Mucosa of gallbladder (tissue), 1 donor: Measurements from ENCODE around the gene RETN. TPM values are rescaled to one million over a fixed set of nuclear protein-coding genes. Genes with fewer than 3 reads are reported as not detected.
A peak's percentile ranks its signal among the peaks of the same experiment; 100 is the strongest.

Experiments used
- DNase-seq: peaks from one replicate; pipeline ENCODE4 v3.0.0-alpha.2; 2020; ENCODE audit warnings: low spot score
- total RNA-seq: library from RNA; stranded (reverse); gene quantifications from one replicate; pipeline ENCODE4 v1.2.1, GENCODE V29; 2021
- donor health status: DM: no; HTN: no; CAD: no.

The RETN gene
- total RNA-seq, 1 donor from 2014 or later, result not detected

DNA sequence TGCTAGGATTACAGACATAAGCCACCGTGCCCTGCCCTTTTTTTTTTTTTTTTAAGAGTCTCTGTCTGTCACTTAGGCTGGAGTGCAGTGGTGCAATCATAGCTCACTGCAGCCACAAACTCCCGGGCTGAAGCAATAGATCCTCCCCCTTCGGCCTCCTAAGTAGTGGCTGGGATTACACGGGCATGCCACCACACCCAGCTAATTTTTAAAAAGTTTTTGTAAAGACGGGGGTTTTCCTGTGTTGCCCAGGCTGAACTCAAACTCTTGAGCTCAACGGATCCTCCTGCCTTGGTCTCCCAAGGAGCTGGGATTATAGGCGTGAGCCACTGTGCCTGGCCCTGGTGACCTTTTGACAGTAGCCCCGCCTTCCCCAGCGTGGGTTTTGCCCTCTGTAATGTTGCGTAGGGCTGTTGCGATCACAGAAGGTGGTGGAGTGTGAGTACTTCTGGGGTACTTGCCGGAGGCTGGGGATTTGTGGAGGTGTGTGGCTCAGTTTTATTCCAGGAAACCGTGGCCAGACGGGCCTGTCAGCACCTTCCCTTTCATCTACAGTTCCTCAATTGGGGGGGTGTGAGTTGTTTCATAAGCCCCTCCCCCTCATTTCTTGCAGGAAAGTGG lies 11.6 kb upstream of the RETN start:
- DNase-seq, result no peak

DNA sequence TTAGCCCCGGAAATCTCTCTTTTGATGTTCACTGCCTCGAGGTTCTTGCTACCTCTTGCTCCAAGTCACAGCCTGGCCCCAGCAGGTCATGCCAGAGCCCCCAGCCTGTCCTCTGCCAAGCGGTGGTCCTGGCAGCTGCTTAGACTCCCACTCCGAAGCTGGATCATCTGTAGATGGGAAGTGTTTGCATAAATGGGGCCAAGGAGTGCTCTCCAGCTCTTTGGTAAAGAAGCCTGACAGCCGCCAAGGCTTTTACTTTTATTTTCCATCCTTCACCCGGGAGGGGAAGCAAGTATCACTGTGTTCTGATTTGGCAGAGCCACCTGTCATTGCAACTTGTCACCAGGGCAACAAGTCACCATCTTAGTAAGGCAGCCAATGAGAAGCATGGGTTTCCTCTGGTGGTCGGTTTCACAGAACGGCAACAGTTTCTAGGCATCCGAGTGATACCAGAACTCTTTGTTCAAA lies 10.6 kb upstream of the RETN start:
- DNase-seq, result no peak

DNA sequence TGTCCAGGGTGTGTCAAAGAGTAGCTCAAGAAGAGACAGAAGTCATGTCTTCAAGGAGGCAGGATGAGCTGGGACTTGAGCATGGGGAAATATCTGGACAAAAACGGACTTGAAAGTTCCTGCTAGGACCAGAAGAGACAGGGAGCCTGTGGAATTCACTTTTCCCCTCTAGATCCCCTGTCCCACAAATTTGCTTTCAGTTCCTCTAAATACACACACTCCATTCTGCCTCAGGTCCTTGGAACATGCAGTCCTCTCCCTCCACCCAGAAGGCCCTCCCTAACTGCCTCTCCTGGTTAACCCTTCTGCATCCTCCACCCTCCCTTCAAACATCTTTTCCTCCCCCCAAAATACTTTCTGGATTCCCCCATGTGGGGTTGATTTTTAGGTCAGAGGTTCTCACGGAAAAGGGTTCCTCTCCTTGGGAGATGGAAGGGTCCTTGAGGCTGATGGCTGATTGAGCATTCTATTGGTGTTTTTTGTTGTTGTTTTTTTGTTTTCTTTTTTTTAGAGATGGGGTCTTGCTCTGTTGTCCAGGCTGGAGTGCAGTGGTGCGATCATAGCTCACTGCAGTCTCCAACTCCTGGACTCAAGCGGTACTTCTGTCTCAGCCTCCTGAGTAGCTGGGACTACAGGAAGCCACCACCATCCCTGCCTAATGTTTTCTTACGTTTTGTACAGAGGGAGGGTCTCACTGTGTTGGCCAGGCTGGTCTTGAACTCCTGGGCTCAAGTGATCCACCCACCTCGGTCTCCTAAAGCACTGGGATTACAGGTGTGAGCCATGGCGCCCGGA lies 6.9 kb upstream of the RETN start:
- no peak for DNase-seq

DNA sequence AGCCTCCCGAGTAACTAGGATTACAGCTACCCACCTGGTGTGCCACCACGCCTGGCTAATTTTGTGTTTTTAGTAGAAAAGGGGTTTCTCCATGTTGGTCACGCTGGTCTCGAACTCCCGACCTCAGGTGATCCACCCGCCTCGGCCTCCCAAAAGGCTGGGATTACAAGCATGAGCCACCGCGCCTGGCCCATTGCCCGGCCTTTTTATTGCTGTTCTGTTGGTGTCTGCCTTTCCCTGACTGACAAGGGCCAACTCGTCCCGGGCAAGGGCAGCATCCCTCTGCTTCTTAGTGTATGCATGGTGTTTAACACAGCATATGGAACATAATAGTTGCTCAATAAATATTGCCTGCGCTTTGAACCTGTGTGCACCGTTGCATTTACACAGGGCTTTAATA lies 6.2 kb upstream of the RETN start:
- DNase-seq, result no peak

DNA sequence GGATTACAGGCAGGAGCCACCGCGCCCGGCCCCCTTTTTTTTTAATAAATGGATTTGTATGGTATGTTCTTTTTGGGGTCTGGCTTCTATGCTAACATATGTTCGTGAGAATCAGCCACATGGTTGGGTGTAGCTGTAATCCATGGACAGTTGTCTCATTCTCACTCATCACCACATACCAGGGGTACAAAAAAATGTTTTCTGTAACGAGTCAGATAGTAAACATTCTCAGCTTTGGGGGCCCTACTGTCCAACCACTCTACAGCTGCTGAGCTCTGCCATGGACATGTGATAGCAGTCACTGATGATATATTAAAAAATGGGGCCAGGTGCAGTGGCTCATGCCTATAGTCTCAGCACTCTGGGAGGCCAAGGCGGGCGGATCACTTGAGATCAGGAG lies 5.1 kb upstream of the RETN start:
- DNase-seq, result no peak

DNA sequence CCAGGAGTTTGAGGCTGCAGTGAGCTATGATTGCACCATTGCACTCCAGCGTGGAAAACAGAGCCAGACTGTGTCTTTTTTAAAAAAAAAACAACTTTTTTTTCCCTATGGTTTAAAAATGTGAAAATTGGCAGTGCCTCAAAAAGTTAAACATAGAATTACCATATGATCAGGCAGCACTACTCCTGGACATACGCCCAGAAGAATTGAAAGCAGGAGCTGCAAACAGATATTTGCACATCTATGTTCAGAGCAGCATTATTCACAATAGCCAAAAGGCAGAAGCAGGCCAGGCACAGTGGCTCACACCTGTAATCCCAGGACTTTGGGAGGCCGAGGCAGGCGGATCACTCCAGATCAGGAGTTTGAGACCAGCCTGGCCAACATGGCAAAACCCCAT lies 3.8 kb upstream of the RETN start:
- no peak for DNase-seq

DNA sequence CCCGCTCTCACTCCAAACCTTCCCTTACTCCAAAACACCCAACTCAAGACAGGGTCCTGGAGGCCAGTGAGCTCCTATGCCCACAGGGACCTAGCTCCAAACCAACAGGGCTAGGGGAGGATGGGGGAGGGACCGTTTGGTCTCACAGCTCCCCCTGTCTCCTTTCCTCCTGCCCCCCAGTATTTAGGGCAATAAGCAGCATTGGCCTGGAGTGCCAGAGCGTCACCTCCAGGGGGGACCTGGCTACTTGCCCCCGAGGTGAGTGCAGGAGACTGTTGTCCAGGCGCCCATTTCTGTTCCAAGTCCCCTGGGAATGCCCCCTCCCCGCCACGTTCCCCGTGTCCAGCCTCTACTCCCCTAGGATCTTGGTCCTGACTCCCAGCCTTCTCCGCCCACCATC lies 792 bp downstream of the RETN start:
- DNase-seq, result no peak

DNA sequence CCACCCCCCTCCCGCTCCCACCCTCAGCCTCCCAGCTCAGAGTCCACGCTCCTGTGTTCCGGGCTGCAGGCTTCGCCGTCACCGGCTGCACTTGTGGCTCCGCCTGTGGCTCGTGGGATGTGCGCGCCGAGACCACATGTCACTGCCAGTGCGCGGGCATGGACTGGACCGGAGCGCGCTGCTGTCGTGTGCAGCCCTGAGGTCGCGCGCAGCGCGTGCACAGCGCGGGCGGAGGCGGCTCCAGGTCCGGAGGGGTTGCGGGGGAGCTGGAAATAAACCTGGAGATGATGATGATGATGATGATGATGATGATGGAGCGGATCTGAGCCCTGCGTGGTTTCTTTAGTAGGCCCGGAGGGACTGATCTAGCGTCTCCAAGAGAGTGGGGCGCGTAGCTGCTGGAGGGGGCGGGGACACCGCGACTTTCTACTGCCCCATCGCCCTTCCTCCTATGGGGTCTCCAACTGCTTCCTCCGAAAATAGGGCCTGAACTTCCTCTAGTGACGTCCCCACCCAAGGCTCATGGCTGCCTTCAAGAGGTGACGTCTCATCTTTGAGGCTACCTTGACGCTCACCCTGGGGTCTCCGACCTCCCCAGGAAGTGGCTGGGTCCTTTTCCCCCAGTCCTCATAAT lies 1.4 kb downstream of the RETN start:
- DNase-seq, result no peak

DNA sequence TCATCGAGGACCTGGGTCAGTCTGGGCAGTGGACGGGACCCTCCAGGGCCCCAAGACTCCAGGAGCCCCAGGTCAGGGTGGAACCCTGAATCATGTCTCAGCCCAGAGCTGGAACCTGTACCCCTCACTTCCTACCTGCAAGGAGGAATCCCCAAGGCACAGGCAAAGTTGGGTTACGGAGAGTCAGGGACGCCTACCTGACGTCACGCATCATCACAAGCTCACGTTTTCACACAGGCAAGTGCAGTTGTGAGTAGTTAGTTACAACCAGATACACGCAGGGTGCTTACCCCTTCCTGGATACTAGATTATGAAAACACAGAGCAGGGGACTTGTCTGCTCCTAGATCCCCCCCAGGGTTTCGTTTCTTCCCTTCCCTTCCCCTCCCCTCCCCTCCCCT lies 1.9 kb downstream of the RETN start:
- no peak for DNase-seq

DNA sequence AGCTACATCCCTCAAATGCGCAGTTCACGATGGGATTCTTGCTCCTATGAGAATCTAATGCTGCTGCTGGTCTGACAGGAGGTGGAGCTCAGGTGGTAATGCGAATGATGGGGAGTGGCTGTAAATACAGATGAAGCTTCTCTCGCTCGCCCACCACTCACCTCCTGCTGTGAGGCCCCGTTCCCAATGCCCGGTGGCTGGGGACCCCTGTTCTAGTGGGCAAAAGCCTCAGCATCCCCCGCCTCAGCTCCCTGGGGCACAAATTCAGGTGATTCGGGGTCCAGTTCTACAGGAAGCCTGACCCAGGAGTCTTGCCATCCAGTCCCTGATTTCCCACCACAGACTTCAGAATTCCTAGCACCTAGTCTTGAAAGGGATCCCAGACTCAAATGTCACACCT lies 3.7 kb downstream of the RETN start:
- DNase-seq, result no peak

DNA sequence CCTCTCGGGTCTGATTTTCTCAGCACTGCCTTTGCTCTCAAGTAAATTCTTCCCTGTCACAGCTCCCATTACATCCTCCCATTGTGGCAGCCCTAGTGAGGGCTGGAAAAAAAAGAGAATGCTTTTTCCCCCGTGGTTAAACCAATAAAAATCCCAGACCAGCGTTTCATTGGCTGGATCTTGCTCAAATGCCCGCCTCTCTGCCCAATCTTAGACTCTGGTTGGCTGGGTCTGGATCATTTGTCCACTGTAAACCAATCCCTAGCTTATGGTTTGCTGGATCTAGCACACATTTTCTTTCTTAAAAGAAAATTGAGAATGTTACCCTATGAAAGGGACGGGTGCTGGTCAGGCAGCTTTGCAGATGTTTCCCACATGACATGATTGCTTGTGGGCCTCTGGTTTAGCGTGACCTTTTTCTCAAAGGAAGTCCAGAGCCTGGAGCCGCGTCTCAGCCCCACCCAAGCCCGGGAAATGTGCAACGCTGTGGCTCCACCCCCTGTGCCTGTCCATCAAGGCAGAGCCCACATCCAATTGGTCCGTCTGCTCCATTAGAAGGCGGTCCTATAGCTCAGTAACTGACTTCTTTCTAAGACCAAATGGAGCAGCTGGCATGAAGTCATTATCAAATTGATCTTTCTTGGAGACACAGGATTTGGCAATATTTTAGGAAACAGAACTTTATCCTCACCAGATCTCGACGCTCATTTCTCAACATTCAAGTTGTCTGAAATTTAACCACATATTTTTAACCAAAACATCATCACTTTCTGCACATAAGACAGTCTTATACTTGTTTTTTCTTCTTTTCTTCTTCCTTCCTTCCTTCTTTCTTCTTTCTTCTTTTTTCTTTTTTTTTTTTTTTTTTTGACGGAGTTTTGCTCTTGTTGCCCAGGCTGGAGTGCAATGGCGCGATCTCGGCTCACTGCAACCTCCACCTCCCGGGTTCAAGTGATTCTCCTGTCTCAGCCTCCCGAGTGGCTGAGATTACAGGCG lies 5.5 kb downstream of the RETN start:
- peak; percentile 36 for DNase-seq

DNA sequence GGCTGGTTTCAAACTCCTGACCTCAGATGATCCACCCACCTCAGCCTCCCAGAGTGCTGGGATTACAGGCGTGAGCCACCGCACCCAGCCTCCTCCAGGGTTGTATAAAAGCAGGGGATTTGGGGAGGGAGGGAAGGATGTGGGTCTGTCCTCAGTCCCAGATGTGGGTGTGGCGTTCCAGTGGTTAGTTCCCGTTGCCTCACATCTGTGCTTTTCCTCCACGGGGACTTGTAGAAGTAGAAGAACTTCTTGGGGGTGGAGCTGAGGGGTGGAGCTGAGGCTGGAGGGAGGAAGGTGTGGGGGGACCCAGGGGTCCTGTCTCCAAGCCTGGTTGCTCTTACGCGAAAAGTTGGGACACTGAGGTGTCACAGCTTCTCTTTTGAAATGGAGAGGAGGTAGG lies 7.5 kb downstream of the RETN start:
- no peak for DNase-seq

DNA sequence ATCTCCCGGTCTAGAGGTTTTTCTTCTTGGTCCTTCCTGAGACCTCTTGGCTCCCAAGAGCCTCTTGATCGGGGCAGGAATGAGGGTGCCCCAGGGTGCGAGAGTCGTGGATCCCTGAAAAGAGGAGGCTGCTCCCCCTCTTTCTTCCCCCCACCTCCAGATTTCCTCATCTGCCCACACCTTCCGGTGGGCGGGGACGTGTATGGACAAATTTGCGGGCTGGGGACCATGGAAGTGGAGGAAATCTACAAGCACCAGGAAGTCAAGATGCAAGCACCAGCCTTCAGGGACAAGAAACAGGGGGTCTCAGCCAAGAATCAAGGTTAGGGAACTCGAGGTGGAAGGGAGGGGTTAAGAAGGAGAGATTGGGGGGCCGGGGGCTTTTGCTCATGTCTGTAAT lies 8.0 kb downstream of the RETN start, which contains the start of gene MCEMP1:
Gene MCEMP1 (plus strand): TSS at position 237 of the 400 bp plus-strand sequence. CDS start 31 bp downstream, at position 268.
- no peak for DNase-seq

DNA sequence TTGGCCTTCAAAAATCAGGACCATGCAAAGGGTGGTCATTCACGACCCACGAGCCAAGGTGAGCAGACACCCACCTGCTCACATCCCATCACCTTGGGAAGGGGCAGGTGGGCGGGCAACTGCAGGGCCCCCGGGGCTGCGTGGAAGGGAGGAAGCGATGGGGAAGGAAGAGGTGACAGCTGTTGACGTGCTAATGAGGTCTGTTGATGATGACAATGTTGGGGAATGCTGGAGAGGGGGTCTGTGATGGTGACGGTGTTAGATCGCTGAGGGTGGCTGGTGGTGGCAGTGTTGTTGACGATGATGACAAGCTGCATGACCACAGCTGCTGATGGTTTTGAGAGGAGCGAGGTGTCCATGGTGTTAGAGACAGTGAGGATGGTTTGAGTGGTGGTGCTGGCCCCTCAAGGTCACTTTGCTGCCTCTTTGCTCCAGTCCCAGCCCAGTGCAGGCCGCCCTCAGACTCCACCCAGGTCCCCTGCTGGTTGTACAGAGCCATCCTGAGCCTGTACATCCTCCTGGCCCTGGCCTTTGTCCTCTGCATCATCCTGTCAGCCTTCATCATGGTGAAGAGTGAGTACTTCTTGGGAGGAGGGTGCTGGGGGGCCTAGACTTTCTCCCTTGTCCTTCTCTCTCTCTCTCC lies 8.9 kb downstream of the RETN start:
- DNase-seq, result no peak

DNA sequence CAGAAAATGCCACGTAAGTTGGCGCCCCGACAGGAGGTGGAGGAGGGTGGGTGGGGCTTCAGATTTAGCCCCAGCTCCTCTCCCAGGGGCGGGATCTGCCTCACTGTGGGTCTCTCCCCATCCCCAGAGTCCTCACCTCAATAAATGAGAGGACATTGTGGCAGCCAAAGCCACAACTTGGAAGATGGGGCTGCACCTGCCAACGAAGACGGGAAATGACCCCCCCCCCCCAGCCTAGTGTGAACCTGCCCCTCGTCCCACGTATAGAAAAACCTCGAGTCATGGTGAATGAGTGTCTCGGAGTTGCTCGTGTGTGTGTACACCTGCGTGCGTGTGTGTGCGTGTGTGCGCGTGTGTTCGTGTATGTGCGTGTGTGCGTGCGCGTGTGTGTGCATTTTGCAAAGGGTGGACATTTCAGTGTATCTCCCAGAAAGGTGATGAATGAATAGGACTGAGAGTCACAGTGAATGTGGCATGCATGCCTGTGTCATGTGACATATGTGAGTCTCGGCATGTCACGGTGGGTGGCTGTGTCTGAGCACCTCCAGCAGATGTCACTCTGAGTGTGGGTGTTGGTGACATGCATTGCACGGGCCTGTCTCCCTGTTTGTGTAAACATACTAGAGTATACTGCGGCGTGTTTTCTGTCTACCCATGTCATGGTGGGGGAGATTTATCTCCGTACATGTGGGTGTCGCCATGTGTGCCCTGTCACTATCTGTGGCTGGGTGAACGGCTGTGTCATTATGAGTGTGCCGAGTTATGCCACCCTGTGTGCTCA lies 10.3 kb downstream of the RETN start:
- DNase-seq, result no peak

DNA sequence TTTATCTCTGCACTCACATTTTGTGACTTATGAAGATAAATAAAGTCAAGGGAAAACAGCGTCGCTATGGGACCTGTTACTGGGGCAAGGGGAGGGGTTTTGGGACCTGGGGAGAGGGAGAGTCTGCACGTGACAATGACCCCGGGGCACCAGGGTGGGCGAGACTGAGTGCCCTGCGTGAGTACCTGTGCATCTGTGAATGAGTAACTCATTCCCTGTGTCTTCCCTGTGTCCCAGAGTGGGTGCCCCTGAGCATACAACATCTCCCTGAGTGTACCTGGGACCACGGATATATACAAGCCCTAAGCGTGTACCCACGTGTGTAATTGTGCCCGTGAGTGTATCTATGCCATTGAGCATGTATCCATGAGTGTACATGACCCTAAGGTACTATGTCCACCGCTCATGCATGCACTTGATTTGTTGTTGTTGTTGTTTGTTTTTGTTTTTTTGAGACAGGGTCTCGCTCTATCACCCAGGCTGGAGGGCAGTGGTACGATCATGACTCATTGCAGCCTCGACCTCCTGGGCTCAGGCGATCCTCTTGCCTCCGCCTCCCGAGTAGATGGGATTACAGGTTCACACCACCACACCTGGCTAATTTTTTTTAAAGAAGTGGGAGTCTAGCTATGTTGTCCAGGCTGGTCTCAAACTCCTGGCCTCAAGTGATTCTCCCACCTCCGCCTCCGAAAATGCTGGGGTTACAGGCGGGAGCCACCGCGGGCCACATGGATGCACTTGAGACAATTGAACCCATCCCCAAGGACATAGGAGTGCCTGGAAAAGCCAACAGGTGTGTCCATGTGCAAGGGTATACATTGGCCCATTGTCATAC lies 11.1 kb downstream of the RETN start:
- DNase-seq, result no peak

DNA sequence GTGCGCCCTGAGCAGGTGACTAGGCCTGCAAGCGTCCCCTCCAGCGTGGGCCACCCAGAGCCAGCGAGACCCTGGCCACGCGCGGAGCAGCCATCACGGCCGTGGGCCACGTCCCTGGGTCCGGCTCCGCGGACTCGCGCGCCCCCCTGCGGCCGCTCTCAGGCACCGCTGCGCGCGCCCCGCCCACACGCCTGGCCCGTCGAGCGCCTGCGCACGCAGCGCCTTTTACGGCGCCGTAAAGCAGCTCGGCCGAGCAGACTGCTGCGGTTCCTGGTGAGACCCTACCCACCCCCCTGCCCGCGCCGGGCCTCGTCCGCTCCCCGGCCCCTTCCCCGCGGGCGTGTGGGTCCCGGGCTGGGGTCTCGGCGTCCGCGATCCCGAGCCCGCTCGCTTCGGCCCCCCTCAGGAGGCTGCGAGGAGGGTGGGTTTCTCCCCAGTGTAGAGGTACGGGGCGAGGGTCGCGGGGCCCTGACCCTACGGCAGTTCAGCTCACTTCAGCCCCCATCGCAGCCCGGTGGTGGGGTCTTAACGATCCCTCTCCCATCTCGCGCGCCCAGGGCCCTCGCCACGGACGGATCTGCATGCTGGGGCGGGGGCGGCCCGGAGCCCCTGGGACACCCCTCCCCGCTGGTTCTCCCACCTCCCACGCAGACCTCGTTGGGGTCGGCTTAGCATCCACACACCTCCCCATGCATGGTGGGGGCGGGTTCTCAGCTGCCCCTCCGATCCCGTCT lies 11.9 kb downstream of the RETN start, which contains the start of gene TRAPPC5:
Gene TRAPPC5 (plus strand): TSS at position 228 of the 734 bp plus-strand sequence. CDS start 1,421 bp downstream, outside the sequence.
- peak; percentile 91 for DNase-seq

DNA sequence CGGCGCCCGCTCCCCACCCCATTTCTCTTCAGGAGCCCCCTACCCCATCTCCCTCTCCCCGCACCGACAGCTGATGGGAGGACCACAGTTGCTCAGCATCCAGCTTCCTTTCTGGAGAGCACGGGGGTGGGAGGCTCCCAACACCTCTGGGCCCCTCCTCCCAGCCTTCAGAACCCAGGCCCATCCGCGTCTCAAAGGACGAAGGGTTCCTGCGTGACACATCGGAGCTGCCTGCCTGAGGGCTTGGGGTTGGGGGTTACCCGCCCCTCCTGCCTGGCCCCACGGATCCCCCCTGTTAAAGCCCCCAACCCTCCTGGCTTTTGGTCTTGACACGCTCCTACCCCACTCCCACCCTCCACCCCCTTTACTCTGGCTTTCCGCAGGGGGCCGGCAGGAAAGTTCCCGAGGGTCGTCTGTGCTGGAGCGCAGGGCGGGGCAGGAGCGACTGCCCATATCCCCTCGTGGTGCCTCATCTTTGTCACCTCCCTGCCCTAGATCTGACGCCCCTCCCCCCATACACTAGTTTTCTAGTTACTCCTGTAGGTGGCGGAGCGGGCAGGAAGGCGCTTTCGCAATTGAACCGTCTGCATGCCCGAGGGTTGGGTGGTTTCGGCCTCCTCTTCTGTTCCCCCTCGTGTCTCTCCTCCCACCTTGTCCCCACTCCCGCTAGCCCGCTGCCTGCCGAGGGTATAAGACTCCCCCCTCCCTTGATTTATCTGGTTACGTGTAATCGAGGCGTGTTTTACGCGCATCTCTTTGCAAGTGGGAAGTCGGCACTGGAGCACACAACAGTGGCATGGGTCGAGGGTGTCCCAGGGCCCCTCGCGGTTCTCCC lies 12.7 kb downstream of the RETN start:
- peak; percentile 82 for DNase-seq
